ENCODE results near the gene RTL3.

- TF ChIP-seq, protein P1, sequence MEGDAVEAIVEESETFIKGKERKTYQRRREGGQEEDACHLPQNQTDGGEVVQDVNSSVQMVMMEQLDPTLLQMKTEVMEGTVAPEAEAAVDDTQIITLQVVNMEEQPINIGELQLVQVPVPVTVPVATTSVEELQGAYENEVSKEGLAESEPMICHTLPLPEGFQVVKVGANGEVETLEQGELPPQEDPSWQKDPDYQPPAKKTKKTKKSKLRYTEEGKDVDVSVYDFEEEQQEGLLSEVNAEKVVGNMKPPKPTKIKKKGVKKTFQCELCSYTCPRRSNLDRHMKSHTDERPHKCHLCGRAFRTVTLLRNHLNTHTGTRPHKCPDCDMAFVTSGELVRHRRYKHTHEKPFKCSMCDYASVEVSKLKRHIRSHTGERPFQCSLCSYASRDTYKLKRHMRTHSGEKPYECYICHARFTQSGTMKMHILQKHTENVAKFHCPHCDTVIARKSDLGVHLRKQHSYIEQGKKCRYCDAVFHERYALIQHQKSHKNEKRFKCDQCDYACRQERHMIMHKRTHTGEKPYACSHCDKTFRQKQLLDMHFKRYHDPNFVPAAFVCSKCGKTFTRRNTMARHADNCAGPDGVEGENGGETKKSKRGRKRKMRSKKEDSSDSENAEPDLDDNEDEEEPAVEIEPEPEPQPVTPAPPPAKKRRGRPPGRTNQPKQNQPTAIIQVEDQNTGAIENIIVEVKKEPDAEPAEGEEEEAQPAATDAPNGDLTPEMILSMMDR (IDR thresholded peaks at IDR 0.05 in 2 of 3, conservative IDR thresholded peaks at IDR 0.05 in 1 of 3; ENCODE audit: insufficient read depth in 2 of 3, low read depth in 1 of 3, low read length in 3 of 3) = no peak
- TF ChIP-seq MLLT1 (IDR thresholded peaks at IDR 0.05) = no peak
- TF ChIP-seq EP300 (IDR thresholded peaks at IDR 0.05; ENCODE audit: low read length) = no peak
- TF ChIP-seq PTBP1 (IDR thresholded peaks at IDR 0.05; ENCODE audit: low read depth, low read length) = no peak
- TF ChIP-seq USF2 (CRISPR knock-in tag; IDR thresholded peaks at IDR 0.05) = no peak
- TF ChIP-seq LARP7 (IDR thresholded peaks at IDR 0.05) = no peak
Measured at GRCh38 chrX:78653118-78653822, 5.9 kb downstream of the RTL3 start.

Data from K562 (cell line).